GM18870 (cell line): ENCODE measurements around the gene MYO1F.

ENCODE experiments used
- ATAC-seq: cut with Tn5 transposase; IDR thresholded peaks from one replicate; pipeline ENCODE4 v1.9.1; 2021; ENCODE audit warnings: moderate library complexity; ENCODE audit not compliant: unreplicated experiment

Gene MYO1F

DNA sequence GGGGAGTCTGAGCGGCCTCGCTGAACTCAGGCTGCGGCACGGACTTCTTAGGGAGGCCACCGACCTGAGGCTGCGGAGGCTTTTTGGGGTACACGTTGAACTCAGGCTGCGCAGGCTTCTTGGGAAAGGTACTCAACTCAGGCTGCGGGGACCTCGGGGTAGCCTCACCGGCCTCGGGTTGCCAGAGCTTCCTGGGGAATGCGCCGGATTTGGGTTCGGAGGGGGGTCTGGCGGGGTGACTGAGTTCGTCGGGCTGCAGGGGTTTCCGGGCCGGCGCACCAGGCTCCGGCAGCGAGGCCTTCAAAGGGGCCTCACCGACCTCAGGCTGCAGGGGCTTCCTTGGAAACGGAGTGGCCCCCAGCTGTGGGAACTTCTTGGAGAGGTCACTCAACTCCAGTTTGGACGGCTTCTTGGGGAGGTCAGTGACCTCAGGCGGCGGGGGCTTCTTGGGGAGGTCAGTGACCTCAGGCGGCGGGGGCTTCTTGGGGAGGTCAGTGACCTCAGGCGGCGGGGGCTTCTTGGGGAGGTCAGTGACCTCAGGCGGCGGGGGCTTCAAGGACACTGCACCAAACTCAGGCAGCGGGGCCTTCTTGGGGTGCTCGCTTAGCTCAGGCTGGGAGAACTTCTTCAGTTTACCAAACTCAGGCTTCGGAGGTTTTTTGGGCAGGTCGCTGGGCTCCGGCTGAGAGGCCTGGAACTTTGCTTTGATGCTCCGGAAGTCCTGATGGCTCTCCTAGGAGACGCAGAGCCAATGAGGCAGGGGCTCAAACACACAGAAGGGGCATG is 78.0 kb downstream of the MYO1F start:
- ATAC-seq: no peak

DNA sequence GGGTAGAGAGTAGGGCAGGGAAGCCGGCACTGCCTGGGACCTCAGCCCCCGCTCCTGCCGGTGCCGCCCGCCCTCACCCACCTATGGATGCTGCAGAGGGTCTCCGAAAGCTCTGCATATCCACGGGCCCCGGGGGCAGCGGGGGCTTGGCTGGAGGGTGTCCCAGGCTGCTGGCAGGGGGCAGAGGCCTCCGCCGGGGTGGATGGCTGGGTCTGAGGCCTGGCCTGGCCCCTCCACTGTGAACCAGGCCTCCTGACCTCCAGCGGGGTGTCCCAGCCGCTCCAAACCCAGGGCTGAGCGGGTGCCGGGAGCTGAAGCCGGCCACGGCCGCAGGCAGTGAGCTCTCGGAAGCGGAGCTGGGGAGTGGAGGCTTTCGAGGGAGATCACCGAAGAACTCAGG is 78.9 kb downstream of the MYO1F start:
- no peak for ATAC-seq

GRCh38 chr19:8494158-8494557 is 83.1 kb downstream of the MYO1F start:
- ATAC-seq: no peak

GRCh38 chr19:8491574-8491973 is 85.7 kb downstream of the MYO1F start:
- ATAC-seq: no peak

DNA sequence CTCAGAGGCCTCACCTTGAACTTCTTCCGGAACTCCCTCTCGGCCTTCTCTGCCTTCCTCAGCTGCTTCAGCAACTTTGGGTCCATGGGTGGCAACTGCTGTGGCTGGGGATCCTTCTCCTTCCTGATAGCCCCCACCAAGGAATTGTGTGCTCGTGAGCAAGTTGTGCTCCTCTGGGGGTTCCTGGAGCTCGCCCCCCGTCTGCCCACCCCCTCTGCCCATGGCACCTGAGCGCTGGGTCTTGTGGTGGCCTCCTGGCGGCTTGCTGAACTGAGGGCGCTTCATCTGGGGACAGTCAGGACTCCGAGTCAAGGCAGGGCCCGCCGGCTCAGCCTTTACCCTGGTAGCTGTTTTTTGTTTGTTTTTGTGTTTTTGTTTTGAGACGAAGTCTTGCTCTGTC is 86.4 kb downstream of the MYO1F start:
- ATAC-seq: no peak

- ATAC-seq: no peak
Observed at GRCh38 chr19:8490395-8490760, 86.9 kb downstream of the MYO1F start.

GRCh38 chr19:8489561-8490394 is 87.5 kb downstream of the MYO1F start:
- no peak for ATAC-seq

GRCh38 chr19:8488365-8488764 is 88.9 kb downstream of the MYO1F start:
- ATAC-seq: no peak

- ATAC-seq: no peak
Observed at GRCh38 chr19:8487137-8487851, 89.9 kb downstream of the MYO1F start.

GRCh38 chr19:8486661-8487136 is 90.5 kb downstream of the MYO1F start:
- ATAC-seq: no peak

- no peak for ATAC-seq
Observed at GRCh38 chr19:8485561-8486371, 91.5 kb downstream of the MYO1F start.

GRCh38 chr19:8484331-8484894 is 92.8 kb downstream of the MYO1F start:
- ATAC-seq: no peak

GRCh38 chr19:8483165-8483564 is 94.1 kb downstream of the MYO1F start:
- ATAC-seq: no peak

- ATAC-seq: no peak
Observed at GRCh38 chr19:8482696-8483095, 94.5 kb downstream of the MYO1F start.

DNA sequence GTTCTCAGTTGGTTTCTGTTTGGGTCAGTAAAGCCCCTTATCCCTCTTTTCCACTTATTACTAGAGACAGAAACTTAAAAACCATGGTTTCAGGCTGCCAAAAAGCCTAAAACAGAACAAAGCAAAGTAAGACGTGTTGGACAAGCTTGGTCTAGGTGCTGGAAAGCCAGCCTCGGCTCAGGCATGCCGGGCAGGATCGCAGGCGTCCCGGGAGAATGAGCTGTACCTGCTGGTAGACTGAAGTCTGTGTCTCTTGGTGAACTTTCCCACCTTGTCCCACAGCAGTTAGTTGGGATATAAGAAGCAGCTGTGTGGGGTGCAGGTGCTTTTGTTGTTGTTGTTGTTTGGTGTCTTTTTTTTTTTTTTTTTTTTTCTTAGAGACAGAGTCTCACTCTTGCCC is 95.6 kb downstream of the MYO1F start:
- no peak for ATAC-seq

GRCh38 chr19:8481201-8481600 is 96.0 kb downstream of the MYO1F start:
- no peak for ATAC-seq

DNA sequence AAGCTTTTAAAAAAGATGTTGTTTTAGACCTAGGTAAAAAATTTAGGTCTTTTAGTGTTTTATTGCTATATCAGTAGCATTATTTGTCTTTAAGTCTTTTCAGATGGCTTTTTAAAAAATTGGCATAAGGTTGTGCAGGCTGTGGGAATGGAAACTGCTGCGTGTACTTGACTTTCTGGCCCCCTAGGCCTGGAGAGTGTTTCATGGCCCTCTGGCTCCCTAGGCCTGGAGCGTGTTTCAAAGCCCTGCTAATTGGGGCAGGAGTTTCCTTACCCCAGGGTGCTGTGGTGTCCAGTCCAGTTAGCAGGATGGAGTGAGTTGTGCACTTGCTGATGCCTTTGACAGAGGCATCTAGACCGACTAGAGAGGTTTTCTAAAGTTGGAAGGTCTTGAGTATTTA is 98.6 kb downstream of the MYO1F start:
- ATAC-seq: no peak

- no peak for ATAC-seq
Observed at GRCh38 chr19:8477889-8478288, 99.4 kb downstream of the MYO1F start.

- no peak for ATAC-seq
Observed at GRCh38 chr19:8476524-8476923, 100.7 kb downstream of the MYO1F start.

- ATAC-seq: no peak
Observed at GRCh38 chr19:8475005-8475404, 102.2 kb downstream of the MYO1F start.
